22Rv1 (cell line): ENCODE data around the gene RTKN2.

Experiments used
- ZFX ChIP-seq: fragments of 450-650 bp; IDR thresholded peaks from 2 replicates; pipeline ENCODE4 v1.6.1; 2017; ENCODE audit warnings: antibody characterized with exemption, borderline replicate concordance
- TF ChIP-seq, protein P1 (sequence below): fragments of 450-650 bp; IDR thresholded peaks from 2 replicates; pipeline ENCODE4 v1.5.1; 2017; ENCODE audit warnings: mild to moderate bottlenecking

DNA sequence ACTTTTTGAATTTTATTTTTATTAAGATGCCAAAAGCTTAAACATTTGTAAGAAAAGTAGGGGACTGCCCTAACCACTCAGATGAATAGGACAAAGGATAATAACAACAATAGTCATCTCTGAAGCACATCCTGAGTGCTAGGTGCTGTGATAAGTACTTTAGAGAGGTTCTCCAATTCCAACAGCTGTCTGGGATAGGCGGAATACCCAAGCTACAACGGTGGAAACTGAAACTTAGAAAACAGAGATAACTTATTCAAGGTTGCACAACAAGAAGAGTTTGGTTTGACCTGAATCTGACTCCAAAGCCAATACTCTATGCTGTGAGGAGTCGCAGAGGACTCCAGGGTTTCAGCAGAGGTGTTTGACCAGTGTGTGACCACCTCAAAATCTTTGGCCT lies 2.0 kb downstream of the RTKN2 start:
- TF ChIP-seq, protein P1, sequence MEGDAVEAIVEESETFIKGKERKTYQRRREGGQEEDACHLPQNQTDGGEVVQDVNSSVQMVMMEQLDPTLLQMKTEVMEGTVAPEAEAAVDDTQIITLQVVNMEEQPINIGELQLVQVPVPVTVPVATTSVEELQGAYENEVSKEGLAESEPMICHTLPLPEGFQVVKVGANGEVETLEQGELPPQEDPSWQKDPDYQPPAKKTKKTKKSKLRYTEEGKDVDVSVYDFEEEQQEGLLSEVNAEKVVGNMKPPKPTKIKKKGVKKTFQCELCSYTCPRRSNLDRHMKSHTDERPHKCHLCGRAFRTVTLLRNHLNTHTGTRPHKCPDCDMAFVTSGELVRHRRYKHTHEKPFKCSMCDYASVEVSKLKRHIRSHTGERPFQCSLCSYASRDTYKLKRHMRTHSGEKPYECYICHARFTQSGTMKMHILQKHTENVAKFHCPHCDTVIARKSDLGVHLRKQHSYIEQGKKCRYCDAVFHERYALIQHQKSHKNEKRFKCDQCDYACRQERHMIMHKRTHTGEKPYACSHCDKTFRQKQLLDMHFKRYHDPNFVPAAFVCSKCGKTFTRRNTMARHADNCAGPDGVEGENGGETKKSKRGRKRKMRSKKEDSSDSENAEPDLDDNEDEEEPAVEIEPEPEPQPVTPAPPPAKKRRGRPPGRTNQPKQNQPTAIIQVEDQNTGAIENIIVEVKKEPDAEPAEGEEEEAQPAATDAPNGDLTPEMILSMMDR = no peak
- TF ChIP-seq ZFX = no peak
